ENCODE results near the gene PAOX. TPM values are rescaled to one million over a fixed set of nuclear protein-coding genes. Genes with fewer than 3 reads are reported as not detected.

PAOX gene
- total and polyA plus RNA-seq, 2 of the 13 experiments (the other 11 are each of a cell fraction or from before 2014, with no cell fraction given): 0.49 to 0.77 TPM

GRCh38 chr10:133394064-133394663 lies 15.1 kb downstream of the PAOX start, which contains the start of gene MTG1 (continued):
- TF ChIP-seq ZNF704 (CRISPR knock-in tag; IDR thresholded peaks at IDR 0.05; ENCODE audit: borderline replicate concordance) (no peak), ERF (CRISPR knock-in tag; IDR thresholded peaks at IDR 0.05) (peak; percentile 94), NONO (IDR thresholded peaks at IDR 0.05) (no peak), NONO (CRISPR knock-in tag; conservative IDR thresholded peaks at IDR 0.05) (peak; percentile 90), GTF3A (CRISPR knock-in tag; conservative IDR thresholded peaks at IDR 0.05) (0 out of 2 replicates have a peak, but pooled peaks have one; percentile 45), RFX3 (CRISPR knock-in tag; IDR thresholded peaks at IDR 0.05) (no peak), SIN3A (IDR thresholded peaks at IDR 0.05; ENCODE audit: borderline replicate concordance, low read depth, low read length) (peak; percentile 96; the same call in 1 of the 2 replicates), EEA1 (CRISPR knock-in tag; IDR thresholded peaks at IDR 0.05; ENCODE audit: borderline replicate concordance) (peak; percentile 97; the same call in 1 of the 2 replicates), ZFP1 (CRISPR knock-in tag; IDR thresholded peaks at IDR 0.05) (no peak), KMT2A (CRISPR knock-in tag; IDR thresholded peaks at IDR 0.05) (peak; percentile 66; the same call in 1 of the 2 replicates), NFE2 (CRISPR knock-in tag; IDR thresholded peaks at IDR 0.05) (no peak), MXD3 (CRISPR knock-in tag; IDR thresholded peaks at IDR 0.05) (0 out of 2 replicates have a peak, but pooled peaks have one; percentile 78), ATF7 (IDR thresholded peaks at IDR 0.05) (no peak), ATF7 (CRISPR knock-in tag; IDR thresholded peaks at IDR 0.05) (no peak), GATAD1 (CRISPR knock-in tag; IDR thresholded peaks at IDR 0.05) (peak; percentile 91)
- TF ChIP-seq, protein P1, sequence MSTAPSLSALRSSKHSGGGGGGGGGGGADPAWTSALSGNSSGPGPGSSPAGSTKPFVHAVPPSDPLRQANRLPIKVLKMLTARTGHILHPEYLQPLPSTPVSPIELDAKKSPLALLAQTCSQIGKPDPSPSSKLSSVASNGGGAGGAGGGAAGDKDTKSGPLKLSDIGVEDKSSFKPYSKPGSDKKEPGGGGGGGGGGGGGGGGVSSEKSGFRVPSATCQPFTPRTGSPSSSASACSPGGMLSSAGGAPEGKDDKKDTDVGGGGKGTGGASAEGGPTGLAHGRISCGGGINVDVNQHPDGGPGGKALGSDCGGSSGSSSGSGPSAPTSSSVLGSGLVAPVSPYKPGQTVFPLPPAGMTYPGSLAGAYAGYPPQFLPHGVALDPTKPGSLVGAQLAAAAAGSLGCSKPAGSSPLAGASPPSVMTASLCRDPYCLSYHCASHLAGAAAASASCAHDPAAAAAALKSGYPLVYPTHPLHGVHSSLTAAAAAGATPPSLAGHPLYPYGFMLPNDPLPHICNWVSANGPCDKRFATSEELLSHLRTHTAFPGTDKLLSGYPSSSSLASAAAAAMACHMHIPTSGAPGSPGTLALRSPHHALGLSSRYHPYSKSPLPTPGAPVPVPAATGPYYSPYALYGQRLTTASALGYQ (CRISPR knock-in tag; IDR thresholded peaks at IDR 0.05): peak; percentile 21; the same call in 1 of the 2 replicates
- TF ChIP-seq, protein P2, sequence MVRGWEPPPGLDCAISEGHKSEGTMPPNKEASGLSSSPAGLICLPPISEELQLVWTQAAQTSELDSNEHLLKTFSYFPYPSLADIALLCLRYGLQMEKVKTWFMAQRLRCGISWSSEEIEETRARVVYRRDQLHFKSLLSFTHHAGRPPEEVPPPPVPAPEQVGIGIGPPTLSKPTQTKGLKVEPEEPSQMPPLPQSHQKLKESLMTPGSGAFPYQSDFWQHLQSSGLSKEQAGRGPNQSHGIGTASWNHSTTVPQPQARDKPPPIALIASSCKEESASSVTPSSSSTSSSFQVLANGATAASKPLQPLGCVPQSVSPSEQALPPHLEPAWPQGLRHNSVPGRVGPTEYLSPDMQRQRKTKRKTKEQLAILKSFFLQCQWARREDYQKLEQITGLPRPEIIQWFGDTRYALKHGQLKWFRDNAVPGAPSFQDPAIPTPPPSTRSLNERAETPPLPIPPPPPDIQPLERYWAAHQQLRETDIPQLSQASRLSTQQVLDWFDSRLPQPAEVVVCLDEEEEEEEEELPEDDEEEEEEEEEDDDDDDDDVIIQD (CRISPR knock-in tag; IDR thresholded peaks at IDR 0.05; ENCODE audit: low read depth): no peak
- TF ChIP-seq, protein P3, sequence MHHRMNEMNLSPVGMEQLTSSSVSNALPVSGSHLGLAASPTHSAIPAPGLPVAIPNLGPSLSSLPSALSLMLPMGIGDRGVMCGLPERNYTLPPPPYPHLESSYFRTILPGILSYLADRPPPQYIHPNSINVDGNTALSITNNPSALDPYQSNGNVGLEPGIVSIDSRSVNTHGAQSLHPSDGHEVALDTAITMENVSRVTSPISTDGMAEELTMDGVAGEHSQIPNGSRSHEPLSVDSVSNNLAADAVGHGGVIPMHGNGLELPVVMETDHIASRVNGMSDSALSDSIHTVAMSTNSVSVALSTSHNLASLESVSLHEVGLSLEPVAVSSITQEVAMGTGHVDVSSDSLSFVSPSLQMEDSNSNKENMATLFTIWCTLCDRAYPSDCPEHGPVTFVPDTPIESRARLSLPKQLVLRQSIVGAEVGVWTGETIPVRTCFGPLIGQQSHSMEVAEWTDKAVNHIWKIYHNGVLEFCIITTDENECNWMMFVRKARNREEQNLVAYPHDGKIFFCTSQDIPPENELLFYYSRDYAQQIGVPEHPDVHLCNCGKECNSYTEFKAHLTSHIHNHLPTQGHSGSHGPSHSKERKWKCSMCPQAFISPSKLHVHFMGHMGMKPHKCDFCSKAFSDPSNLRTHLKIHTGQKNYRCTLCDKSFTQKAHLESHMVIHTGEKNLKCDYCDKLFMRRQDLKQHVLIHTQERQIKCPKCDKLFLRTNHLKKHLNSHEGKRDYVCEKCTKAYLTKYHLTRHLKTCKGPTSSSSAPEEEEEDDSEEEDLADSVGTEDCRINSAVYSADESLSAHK (CRISPR knock-in tag; IDR thresholded peaks at IDR 0.05; ENCODE audit: borderline replicate concordance): no peak

Data from HepG2 (cell line).